Calu3 (cell line): Measurements from ENCODE around the gene DAPK3. TPM values are rescaled to one million over a fixed set of nuclear protein-coding genes. Genes with fewer than 3 reads are reported as not detected.
"Not testable (repeated sequence)": the region's sequence is repeated elsewhere in the genome, so short reads cannot be mapped to it uniquely, and the experiment has no call there.

Source experiments
- BruUV-seq: library from RNA; stranded (reverse); fragments of 400-500 nt; replicated peaks from 2 replicates; lab custom pipeline; 2021; lab: Mats Ljungman, UMichigan
- CTCF ChIA-PET: fragments of 300-600 bp; sonication (Branson Sonifier 250); formaldehyde crosslinking; loops from one replicate; lab custom pipeline; 2022; ENCODE audit warnings: antibody characterized with exemption; lab: Charles Lee
- DNase-seq: peaks from one replicate; pipeline ENCODE4 v3.0.0; 2022
- H3K27ac Mint-ChIP-seq: one replicate; pipeline ENCODE4 v1.8.0; 2022; ENCODE audit warnings: mixed read lengths; ENCODE audit not compliant: unreplicated experiment
- H3K27me3 Mint-ChIP-seq: one replicate; pipeline ENCODE4 v1.8.0; 2022; ENCODE audit warnings: mixed read lengths; ENCODE audit not compliant: unreplicated experiment
- H3K36me3 Mint-ChIP-seq: one replicate; pipeline ENCODE4 v1.8.0; 2022; ENCODE audit warnings: mild to moderate bottlenecking, moderate library complexity, mixed read lengths; ENCODE audit not compliant: insufficient read depth, unreplicated experiment
- H3K4me1 Mint-ChIP-seq: one replicate; pipeline ENCODE4 v1.8.0; 2022; ENCODE audit warnings: mild to moderate bottlenecking, low read depth, mixed read lengths; ENCODE audit not compliant: unreplicated experiment
- H3K4me3 Mint-ChIP-seq: one replicate; pipeline ENCODE4 v1.8.0; 2022; ENCODE audit warnings: mild to moderate bottlenecking, low read depth, moderate library complexity, mixed read lengths; ENCODE audit not compliant: unreplicated experiment
- H3K9me3 Mint-ChIP-seq: one replicate; pipeline ENCODE4 v1.8.0; 2022; ENCODE audit warnings: low read depth, mixed read lengths; ENCODE audit not compliant: unreplicated experiment
- CTCF ChIP-seq: fragments of 200-600 bp; IDR thresholded peaks from one replicate; pipeline ENCODE4 v1.8.0; 2022; ENCODE audit warnings: antibody characterized with exemption; ENCODE audit not compliant: unreplicated experiment
- intact Hi-C: fragments of 100-400 bp; cut with micrococcal nuclease; formaldehyde crosslinking; loops from one replicate; pipeline ENCODE4 v1.10.0; 2022; ENCODE audit not compliant: unreplicated experiment
- total RNA-seq: library from RNA; stranded (reverse); gene quantifications from 2 replicates; pipeline ENCODE4 v1.2.3, GENCODE V29; 2022

DAPK3 gene
- total RNA-seq, 1 experiment from 2014 or later, result 50.9 TPM

DNA sequence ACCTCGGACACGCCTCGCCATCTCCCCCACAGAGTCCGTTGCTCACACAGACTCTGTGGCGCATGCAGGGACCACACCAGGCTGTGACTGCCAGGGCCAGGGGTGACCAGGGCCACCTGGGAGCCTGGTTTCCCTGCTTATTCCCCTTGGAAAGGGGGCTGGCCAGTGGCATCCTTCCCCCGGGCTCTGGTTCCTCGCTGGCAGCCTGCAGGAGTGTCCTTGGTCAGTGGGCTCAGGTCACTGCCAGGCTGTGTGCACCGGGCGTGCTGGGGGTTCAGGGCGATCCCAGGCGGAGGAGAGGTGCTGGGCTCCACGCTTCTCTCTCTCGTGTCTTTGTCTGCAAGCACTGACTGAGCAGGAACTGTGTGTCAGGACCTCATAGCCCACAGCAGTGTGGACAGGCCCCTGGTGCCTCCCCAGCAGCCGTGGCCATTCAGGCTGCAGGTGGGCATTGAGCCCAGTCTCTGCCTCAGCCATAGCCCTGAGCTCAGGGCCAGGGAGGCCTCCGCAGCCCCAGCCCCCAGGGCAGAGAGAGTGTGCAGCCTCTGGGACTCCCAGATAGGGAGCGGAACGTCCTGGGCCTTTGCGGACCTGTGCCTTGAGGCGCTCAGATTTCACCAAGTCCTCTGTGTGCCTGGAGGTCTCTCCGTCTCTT is 43.1 kb upstream of the DAPK3 start:
- BruUV-seq, result no TSS peak
- no peak for TF ChIP-seq CTCF
- no peaks in the 10 kb centered on the region for H3K27me3 Mint-ChIP-seq
- no peaks in the 10 kb centered on the region for H3K9me3 Mint-ChIP-seq
- H3K4me3 Mint-ChIP-seq, result no peak overlapping the region
- no peaks in the 10 kb centered on the region for H3K4me1 Mint-ChIP-seq
- CTCF ChIA-PET, result no interaction called here
- peaks cover 36% of the 10 kb centered on the region for H3K36me3 Mint-ChIP-seq
- intact Hi-C loops, result no loop called here
- no peak overlapping the region for H3K27ac Mint-ChIP-seq
- DNase-seq, result no peak

GRCh38 chr19:4012975-4013634 is 42.2 kb upstream of the DAPK3 start:
- peaks cover 37% of the 10 kb centered on the region for H3K36me3 Mint-ChIP-seq
- no peaks in the 10 kb centered on the region for H3K9me3 Mint-ChIP-seq
- BruUV-seq, result no TSS peak
- no peak overlapping the region for H3K27ac Mint-ChIP-seq
- CTCF ChIA-PET, result interaction anchor here (0.8 kb wide), 1 partner anchor 28 kb away, joined by 3 read pairs; no protein-coding TSS in a partner anchor
- TF ChIP-seq CTCF, result no peak
- no peaks in the 10 kb centered on the region for H3K27me3 Mint-ChIP-seq
- intact Hi-C loops, result no loop called here
- no peaks in the 10 kb centered on the region for H3K4me1 Mint-ChIP-seq
- DNase-seq, result no peak
- H3K4me3 Mint-ChIP-seq, result no peak overlapping the region

DNA sequence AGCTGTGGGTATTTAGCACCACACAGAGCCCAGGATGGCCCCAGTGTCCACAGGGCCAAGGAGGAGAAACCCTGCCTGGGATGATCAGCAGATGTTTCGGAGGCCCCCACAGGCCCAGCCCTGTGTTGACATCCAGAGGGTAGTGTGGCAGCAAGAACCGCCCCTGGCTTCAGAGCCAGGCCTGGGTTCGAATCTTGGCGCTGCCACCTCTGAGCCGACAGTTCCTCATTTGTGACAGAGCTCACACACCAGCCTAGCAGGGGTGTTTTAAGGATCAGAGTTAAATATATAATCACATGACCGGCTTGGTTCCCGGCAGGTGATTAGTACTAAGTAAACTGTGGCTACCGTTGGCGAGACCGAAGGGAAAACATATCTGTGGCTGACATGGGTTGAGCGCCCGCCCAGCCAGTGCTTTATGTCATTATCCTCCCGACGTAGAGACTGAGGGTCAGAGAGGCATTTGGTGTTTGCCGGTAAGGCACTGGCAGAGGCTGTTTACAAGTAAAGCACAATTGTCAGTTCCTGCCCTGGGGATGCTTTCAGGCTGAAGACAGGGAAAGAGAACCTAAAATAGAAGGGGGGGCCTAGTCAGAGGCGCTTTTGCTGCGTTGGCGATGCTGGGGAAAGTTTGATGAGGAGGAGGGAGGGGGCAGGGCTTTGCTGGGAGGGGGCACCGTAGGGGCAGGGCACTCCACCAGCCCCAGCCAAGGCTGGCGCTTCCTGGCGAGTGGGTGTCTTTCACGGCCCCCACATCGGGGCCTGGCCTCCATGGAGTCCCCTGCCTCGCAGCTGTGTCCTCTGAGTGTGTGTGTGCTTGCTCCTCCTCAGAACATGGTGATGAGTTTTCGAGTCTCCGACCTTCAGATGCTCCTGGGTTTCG is 41.4 kb upstream of the DAPK3 start:
- Mint-ChIP-seq H3K27ac (no peak overlapping the region), H3K27me3 (no peaks in the 10 kb centered on the region), H3K9me3 (no peaks in the 10 kb centered on the region), H3K4me1 (no peaks in the 10 kb centered on the region), H3K36me3 (peaks cover 44% of the 10 kb centered on the region), H3K4me3 (no peak overlapping the region)
- CTCF ChIA-PET, result interaction anchor here (0.8 kb wide), 1 partner anchor 29 kb away, joined by 3 read pairs; no protein-coding TSS in a partner anchor
- DNase-seq, result no peak
- intact Hi-C loops, result no loop called here
- TF ChIP-seq CTCF, result no peak
- no TSS peak for BruUV-seq

DNA sequence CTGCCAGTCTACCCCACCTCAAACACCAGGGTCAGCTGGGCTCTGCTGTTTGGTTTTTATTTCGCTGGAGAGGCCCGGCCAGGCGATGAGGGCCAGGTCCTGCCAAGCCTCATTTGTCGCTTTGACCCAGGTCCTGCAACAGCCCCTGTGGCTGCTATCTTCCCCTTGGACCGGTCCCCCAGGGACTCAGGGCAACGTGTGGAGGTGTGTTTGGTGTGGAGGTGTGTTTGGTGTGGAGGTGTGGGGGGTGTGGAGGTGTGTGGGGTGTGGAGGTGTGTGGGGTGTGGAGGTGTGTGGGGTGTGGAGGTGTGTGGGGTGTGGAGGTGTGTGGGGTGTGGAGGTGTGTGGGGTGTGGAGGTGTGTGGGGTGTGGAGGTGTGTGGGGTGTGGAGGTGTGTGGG is 40.5 kb upstream of the DAPK3 start:
- H3K9me3 Mint-ChIP-seq, intact Hi-C loops, H3K27ac Mint-ChIP-seq, DNase-seq, BruUV-seq, H3K4me1 Mint-ChIP-seq, H3K27me3 Mint-ChIP-seq, H3K4me3 Mint-ChIP-seq, CTCF ChIA-PET: not testable (repeated sequence)
- peaks cover 44% of the 10 kb centered on the region for H3K36me3 Mint-ChIP-seq
